Liver (tissue), 3 donors: ENCODE results near the gene ANKRD65.
"Not testable (repeated sequence)": the region's sequence is repeated elsewhere in the genome, so short reads cannot be mapped to it uniquely, and the experiment has no call there.

Experiments
- ATF3 ChIP-seq: IDR thresholded peaks from 2 replicates; pipeline ENCODE4 v1.6.1; 2016; ENCODE audit warnings: antibody characterized with exemption
- CTCF ChIP-seq: fragments of 150-350 bp; IDR thresholded peaks from 2 replicates; pipeline ENCODE4 v1.5.1; 2017; ENCODE audit warnings: improper control_type of control experiment, low read depth, low read length; ENCODE audit not compliant: missing input control
- EGR1 ChIP-seq, 2 donors: IDR thresholded peaks; 2 replicates each; pipeline ENCODE4 v1.6.1; 2016 to 2018; ENCODE audit warnings: antibody characterized with exemption in 2 of 2, low read depth in 2 of 2
- GABPA ChIP-seq, 2 donors: IDR thresholded peaks in 1 of 2; conservative IDR thresholded peaks in 1 of 2; 2 replicates each; pipeline ENCODE4 v1.6.1; 2016; ENCODE audit warnings: antibody characterized with exemption in 2 of 2, mild to moderate bottlenecking in 1 of 2, moderate library complexity in 1 of 2
- JUND ChIP-seq, 2 donors: IDR thresholded peaks; 2 replicates each; pipeline ENCODE4 v1.6.1; 2016; ENCODE audit warnings: antibody characterized with exemption in 2 of 2
- NR2F2 ChIP-seq: IDR thresholded peaks from 2 replicates; pipeline ENCODE4 v1.6.1; 2016; ENCODE audit warnings: antibody characterized with exemption
- RAD21 ChIP-seq, 2 donors: IDR thresholded peaks; 2 replicates each; pipeline ENCODE4 v1.6.1; 2016; ENCODE audit warnings: antibody characterized with exemption in 2 of 2, mild to moderate bottlenecking in 2 of 2
- REST ChIP-seq: IDR thresholded peaks from 2 replicates; pipeline ENCODE4 v1.6.1; 2016; ENCODE audit warnings: antibody characterized with exemption, mild to moderate bottlenecking
- SP1 ChIP-seq: IDR thresholded peaks from 2 replicates; pipeline ENCODE4 v1.6.1; 2018; ENCODE audit warnings: antibody characterized with exemption, mild to moderate bottlenecking
- TAF1 ChIP-seq: conservative IDR thresholded peaks from 2 replicates; pipeline ENCODE4 v1.6.1; 2016; ENCODE audit warnings: antibody characterized with exemption, mild to moderate bottlenecking
- YY1 ChIP-seq: IDR thresholded peaks from 2 replicates; pipeline ENCODE4 v1.6.1; 2016; ENCODE audit warnings: antibody characterized with exemption, mild to moderate bottlenecking
- donor health status: healthy.
- donor health status: healthy.

- not testable (repeated sequence) for TF ChIP-seq CTCF; NR2F2; JUND (IDR thresholded peaks at IDR 0.05); REST; RAD21 (IDR thresholded peaks at IDR 0.05); YY1; GABPA (IDR thresholded peaks at IDR 0.05 in 1 of 2, conservative IDR thresholded peaks at IDR 0.05 in 1 of 2); SP1; TAF1; ATF3; EGR1 (IDR thresholded peaks at IDR 0.05; ENCODE audit: low read depth in 2 of 2)
These were observed 34.9 kb upstream of the ANKRD65 start for GRCh38 chr1:1455934-1456333.
